HuH-7.5 (cell line): ENCODE data around the gene EFHD1.

Source experiments
- DNase-seq: peaks from one replicate; pipeline ENCODE4 v3.0.0; 2011; ENCODE audit warnings: low spot score

Gene EFHD1, protein sequence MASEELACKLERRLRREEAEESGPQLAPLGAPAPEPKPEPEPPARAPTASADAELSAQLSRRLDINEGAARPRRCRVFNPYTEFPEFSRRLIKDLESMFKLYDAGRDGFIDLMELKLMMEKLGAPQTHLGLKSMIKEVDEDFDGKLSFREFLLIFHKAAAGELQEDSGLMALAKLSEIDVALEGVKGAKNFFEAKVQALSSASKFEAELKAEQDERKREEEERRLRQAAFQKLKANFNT

DNA sequence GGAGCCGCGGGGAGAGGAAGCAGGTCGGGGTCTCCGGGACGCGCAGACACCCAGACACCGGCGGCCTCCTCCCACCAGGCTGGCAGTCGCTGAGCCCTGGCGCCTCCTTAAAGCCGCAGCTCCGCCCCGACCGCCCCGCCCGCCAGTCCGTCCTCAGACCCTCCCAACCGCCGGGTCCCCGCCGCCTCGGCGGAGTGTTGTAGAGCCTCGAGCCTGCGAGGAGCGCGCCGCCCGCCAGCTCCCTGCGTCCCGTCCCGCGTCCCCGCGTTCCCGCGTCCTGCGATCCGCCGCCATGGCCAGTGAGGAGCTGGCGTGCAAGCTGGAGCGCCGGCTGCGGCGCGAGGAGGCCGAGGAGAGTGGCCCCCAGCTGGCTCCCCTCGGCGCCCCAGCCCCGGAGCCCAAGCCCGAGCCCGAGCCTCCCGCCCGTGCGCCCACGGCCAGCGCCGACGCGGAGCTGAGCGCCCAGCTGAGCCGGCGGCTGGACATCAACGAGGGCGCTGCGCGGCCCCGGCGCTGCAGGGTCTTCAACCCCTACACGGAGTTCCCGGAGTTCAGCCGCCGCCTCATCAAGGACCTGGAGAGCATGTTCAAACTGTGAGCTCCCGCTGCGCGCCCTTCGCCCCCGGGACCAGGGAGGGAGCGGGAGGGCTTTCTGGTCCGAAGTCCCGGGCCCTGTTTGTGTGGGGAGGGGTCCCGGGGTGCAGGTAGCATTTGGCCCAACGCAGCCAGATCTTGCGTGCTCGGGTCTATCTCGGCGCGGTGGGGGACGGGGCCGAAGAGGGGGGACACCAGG lies at the start of gene EFHD1:
Gene EFHD1 (plus strand): TSS at position 192 of the 793 bp plus-strand sequence. CDS start 101 bp downstream, at position 293.
- peak; percentile 64 for DNase-seq

DNA sequence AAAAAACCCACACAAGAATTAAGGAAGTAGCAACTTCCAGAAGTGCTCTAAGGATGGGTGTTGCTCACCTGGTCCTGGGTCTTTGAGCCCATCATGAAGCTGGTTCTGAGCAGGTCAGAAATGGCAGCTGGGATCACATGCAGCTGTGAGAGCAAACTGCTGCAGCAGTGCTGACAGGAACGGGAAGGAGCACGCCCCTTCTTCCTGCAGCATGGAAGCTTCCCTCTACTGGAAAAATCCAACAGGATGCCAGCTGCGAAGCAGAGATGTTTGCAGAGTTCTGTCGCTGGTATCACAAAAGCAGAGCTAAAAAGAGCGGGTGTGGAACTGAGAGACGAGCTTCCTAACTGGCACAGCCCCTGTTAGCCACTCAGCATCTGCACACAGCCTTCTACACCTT lies 49.2 kb upstream of the EFHD1 start:
- no peak for DNase-seq

GRCh38 chr2:232586943-232587505 lies 46.4 kb upstream of the EFHD1 start:
- DNase-seq = no peak

- DNase-seq = no peak
These were observed 45.9 kb upstream of the EFHD1 start for GRCh38 chr2:232587512-232587911.

DNA sequence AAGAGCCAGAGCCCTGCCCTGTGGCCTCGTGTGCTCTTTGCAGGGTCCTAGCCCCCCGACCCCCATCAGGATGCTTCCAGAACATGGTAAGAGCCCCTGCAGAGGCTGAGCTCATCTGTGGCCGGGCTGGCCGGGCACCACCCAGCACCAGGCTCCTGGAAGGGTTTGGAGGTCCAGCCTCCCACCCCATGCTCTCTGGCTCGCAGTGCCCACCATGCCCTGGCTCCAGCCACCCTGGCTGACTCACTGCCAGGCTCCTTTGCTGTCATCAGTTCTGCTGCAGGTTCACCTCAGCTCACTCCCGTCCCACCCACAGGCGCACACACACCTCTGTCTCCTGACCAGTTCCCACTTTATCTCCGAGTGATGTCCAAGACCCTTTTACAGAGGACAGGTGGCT lies 45.4 kb upstream of the EFHD1 start:
- no peak for DNase-seq

GRCh38 chr2:232588680-232589585 lies 44.5 kb upstream of the EFHD1 start:
- DNase-seq = no peak

GRCh38 chr2:232592772-232593395 lies 40.5 kb upstream of the EFHD1 start:
- DNase-seq = no peak

- no peak for DNase-seq
These were observed 39.4 kb upstream of the EFHD1 start for GRCh38 chr2:232593982-232594381.

- no peak for DNase-seq
These were observed 35.9 kb upstream of the EFHD1 start for GRCh38 chr2:232597362-232598079.

DNA sequence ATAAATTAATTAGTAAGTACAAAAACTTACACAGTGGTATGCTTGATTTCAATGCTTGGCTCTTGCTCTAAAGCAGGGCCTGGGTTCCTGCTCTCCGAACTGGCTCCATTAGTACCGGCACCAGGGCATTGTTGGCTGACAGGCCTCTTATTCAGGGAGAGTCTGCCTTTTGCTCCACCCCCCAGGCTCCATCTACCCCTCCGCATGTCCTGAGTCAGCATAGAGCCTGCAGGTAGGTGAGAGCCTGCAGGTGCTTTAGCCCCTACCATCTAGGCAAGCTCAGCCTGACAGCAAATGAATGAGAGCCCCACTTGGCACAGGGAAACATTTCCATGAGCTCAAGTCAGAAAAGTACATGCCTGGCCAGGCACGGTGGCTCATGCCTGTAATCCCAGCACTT lies 35.1 kb upstream of the EFHD1 start:
- no peak for DNase-seq

DNA sequence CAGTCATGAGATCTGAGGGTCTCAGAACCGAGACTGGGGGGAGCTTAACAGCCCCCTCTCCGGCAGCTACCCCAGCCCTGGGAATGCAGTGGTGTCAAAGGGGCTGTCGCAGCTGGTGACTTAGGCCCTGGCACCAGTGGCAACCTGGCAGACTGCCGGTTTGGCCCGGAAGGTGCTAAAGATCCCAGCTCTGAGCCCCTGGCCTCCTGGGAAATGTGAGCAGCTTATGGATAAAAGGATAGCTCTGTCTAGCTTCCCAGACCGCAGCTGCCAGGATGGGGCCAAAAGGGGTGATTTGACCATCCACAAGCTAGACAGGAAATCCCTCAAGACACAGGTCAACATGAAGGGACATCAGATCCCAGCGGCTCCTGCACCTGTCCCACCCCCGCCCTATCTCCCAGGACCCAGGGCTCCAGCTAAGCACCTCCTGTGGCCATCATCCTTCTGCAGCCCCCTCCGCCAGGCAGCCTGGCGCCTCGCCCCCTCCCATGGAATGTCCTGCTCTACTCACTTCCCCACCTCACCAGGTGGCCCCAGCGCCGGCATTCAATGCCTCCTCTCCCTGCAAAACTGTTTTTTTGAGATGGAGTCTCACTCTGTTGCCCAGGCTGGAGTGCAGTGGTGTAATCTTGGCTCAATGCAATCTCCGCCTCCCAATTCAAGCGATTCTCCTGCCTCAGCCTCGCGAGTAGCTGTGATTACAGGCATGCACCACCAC lies 33.2 kb upstream of the EFHD1 start:
- DNase-seq = no peak

DNA sequence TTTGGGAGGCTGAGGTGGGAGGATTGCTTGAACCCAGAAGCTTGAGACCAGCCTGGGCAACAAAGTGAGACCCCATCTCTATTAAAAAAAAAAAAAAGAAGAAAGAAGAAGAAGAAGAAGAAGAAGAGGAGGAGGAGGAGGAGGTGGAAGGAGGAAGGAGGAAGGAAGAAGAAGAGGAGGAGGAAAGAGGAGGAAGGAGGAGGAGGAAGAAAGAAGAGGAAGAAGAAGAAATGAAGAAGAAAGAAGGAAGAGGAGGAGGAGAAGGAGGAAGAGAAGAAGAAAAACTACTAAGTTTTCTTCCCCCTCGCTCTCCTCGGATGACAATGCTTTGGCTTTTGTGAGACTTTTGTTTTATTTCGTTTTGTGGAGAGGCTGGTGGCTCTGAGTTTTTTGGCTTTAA lies 30.1 kb upstream of the EFHD1 start:
- no peak for DNase-seq

DNA sequence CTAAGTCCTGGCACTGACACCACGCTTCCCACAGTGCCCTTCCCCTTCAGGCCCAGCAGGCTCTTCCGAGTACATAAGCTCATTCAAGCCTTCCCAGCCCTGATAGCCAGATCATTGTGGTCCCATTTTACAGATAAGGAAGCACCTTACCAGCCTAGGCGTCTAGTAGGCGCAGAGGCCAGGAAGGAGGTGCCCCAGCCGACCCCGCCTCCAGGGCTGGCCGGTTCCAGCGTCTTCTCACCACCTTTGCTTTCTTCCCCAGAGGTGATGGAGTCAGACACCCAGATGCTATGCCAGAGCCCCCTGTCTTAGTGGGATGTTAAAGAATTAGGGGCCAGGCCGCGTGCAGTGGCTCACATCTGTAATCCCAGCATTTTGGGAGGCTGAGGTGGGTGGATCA lies 28.9 kb upstream of the EFHD1 start:
- DNase-seq = no peak

DNA sequence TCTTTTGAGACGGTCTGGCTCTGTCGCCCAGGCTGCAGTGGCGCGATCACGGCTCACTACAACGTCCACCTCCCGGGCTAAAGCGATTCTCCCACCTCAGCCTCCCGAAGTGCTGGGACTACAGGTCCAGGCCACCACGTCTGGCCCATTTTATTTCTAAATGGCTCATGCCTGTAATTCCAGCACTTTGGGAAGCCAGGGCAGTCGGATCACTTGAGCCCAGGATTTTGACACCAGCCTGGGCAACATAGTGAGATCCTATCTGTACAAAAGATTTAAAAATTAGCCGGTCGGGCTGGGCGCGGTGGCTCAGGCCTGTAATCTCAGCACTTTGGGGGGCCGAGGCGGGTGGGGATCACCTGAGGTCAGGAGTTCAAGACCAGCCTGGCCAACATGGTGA lies 26.4 kb upstream of the EFHD1 start:
- no peak for DNase-seq

- no peak for DNase-seq
These were observed 23.8 kb upstream of the EFHD1 start for GRCh38 chr2:232609607-232610006.

GRCh38 chr2:232610081-232610480 lies 23.3 kb upstream of the EFHD1 start:
- no peak for DNase-seq

DNA sequence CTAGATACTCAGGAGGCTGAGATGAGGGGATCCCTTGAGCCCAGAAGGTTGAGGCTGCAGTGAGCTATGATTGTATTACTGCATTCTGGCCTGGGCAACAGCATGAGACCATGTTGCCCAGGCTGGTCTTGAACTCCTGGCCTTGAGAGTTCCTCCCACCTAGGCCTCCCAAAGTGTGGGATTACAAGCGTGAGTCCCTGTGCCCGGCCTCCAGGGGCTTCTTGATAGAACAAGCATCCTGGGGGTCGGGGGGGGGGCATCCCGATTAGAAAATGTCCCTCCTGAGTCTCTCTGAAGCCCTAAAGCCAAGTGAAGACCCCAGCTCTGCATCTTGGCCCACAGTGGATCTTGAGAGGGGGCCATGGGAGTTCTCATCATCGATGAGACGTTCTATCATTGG lies 22.3 kb upstream of the EFHD1 start:
- DNase-seq = no peak

DNA sequence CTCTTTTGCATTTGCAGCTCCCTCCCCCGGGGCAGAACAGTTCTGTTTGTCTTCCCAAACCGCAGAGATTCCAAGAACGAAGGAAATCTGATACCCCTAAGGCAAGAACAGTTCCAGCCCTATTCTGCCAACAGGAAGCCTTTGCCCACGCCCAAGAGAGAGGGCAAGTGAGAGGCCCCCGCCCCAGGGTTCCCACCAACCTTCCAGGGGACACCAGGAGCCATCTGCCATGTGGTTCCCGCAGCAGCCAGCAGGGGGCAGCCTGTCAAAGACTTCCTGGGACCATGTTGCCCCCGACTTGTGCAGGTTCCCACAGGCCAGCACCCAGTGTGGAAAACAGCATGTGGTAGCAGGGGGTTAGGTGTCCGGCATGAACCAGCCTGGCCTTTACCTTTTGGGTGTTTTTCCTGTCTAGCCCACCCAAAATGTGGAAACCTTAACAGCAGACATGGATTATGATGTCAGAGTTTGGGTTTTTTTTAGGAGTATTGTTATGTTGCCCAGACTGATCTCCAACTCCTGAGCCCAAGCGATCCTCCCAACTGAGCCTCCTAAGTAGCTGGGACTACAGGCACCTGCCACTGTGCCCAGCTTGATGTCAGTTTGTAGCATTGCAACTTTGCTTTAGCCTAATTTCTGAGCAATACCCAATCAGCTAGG lies 21.7 kb upstream of the EFHD1 start:
- peak; percentile 62 for DNase-seq

GRCh38 chr2:232613538-232614134 lies 19.8 kb upstream of the EFHD1 start:
- DNase-seq = no peak

GRCh38 chr2:232615339-232615738 lies 18.1 kb upstream of the EFHD1 start:
- DNase-seq = no peak
